ENCODE results near the gene AQP12A. TPM values are rescaled to one million over a fixed set of nuclear protein-coding genes. Genes with fewer than 3 reads are reported as not detected.

AQP12A gene
- total and polyA plus RNA-seq, 8 donors, result not detected

DNA sequence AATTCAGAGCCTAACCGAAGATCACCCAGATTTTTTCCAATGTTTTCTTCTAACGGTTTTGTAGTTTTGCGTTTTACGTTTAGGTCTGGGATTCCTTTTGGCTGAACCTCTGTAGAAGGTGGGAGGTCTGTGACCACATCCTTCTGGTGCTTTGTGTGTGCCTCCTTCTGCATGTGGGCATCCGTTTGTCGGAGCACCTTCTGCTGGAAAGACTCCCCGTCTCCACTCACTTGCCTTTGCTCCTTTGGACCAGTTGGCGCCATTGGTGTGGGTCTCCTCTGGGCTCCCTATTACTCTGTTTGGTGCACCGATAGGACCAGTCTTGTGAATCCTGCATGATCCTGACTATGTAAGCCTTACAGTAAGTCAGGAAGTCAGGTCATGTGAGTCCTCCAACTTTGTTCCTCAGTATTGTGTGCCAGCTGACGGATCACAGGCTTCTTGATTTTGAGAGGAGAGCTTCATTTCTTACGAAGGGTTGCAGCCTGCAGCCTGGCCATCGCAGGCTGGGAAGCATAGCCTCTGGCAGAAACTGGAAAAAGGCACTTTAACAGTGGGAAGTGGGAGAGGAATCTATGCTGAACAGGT is 13.6 kb downstream of the AQP12A start:
- no peak overlapping the region for H3K4me3 ChIP-seq
- no peak for DNase-seq
- no peak overlapping the region for H3K27ac ChIP-seq
- H3K27me3 ChIP-seq, result peaks cover 0 to 51% (median 0%) of the 10 kb centered on the region in 3 donors
- H3K36me3 ChIP-seq, result no peaks in the 10 kb centered on the region
- H3K4me1 ChIP-seq, result no peaks in the 10 kb centered on the region
- 62 to 81% (median 78%) methylated on average over 12 of the region's 12 CpGs for WGBS, 5 donors
- H3K9me3 ChIP-seq, result no peaks in the 10 kb centered on the region
- intact Hi-C loops (cut with DNase I; ENCODE audit: low total_unique reads), result loop anchor here (10.0 kb wide), 1 partner anchor 200 kb away; no protein-coding TSS in a partner anchor
- TF ChIP-seq EP300 (IDR thresholded peaks at IDR 0.05), result no peak
- TF ChIP-seq, protein P1, sequence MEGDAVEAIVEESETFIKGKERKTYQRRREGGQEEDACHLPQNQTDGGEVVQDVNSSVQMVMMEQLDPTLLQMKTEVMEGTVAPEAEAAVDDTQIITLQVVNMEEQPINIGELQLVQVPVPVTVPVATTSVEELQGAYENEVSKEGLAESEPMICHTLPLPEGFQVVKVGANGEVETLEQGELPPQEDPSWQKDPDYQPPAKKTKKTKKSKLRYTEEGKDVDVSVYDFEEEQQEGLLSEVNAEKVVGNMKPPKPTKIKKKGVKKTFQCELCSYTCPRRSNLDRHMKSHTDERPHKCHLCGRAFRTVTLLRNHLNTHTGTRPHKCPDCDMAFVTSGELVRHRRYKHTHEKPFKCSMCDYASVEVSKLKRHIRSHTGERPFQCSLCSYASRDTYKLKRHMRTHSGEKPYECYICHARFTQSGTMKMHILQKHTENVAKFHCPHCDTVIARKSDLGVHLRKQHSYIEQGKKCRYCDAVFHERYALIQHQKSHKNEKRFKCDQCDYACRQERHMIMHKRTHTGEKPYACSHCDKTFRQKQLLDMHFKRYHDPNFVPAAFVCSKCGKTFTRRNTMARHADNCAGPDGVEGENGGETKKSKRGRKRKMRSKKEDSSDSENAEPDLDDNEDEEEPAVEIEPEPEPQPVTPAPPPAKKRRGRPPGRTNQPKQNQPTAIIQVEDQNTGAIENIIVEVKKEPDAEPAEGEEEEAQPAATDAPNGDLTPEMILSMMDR (IDR thresholded peaks at IDR 0.05), result no peak
- TF ChIP-seq POLR2AphosphoS5 (IDR thresholded peaks at IDR 0.05), result no peak

DNA sequence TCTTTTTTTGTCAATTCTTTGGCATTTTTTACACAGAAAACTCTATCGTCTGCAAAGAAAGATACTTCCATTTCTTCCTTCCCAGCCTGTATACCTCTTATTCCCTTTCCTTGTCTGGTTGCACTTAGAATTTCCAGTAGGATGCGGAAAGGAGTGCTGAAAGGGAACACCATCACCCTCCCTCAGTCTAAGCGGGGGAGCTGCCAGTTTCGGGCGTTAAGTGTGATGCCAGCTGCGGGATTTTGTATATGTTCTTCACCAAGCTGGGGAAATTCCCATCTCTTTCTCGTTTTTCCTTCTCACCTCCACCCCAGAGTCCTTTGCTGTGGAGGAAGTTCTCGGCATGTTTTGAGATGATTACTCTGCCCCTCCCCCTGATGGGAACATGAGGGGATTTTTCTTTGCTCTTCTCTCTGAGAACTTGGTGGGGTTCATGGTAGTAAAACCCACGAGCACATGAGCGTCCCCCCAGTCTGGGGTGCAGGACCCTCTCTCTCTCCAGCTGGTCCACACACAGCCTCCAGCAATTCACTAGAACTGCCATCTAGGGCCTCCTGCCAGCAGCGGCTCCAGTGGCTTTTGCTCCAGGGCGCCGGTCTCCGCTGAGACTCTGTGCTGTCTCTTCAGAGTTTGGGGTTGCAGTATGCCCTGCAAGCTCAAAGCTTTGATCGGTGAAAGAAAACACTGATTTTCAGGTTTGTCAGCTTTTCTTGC is 15.5 kb downstream of the AQP12A start:
- 66 to 73% (median 69%) methylated on average over 13 to 15 of the region's 15 CpGs for WGBS, 5 donors

GRCh38 chr2:240707821-240708220 is 16.2 kb downstream of the AQP12A start:
- Histone ChIP-seq H3K9me3 (no peaks in the 10 kb centered on the region), H3K36me3 (no peaks in the 10 kb centered on the region), H3K27ac (no peak overlapping the region), H3K4me1 (no peaks in the 10 kb centered on the region), H3K27me3 (peaks cover 0 to 41% (median 0%) of the 10 kb centered on the region in 3 donors), H3K4me3 (no peak overlapping the region)
- intact Hi-C loops (cut with DNase I; ENCODE audit: low total_unique reads), result loop anchor here (10.0 kb wide), 1 partner anchor 203 kb away; no protein-coding TSS in a partner anchor
- no peak for TF ChIP-seq POLR2AphosphoS5 (IDR thresholded peaks at IDR 0.05)
- TF ChIP-seq POLR2A (IDR thresholded peaks at IDR 0.05), result no peak
- no peak for TF ChIP-seq EP300 (IDR thresholded peaks at IDR 0.05)
- TF ChIP-seq, protein P1 (IDR thresholded peaks at IDR 0.05), result no peak
- DNase-seq, result no peak
- WGBS, 5 donors, result 70 to 78% (median 74%) methylated on average over 10 of the region's 10 CpGs

More for the DNA sequence above, 15.5 kb downstream of the AQP12A start:
- DNase-seq, result no peak
- Histone ChIP-seq H3K9me3 (no peaks in the 10 kb centered on the region), H3K4me3 (no peak overlapping the region), H3K27me3 (peaks cover 0 to 47% (median 0%) of the 10 kb centered on the region in 3 donors), H3K27ac (no peak overlapping the region), H3K4me1 (no peaks in the 10 kb centered on the region), H3K36me3 (no peaks in the 10 kb centered on the region)
- intact Hi-C loops (cut with DNase I; ENCODE audit: low total_unique reads), result loop anchor here (10.0 kb wide), 1 partner anchor 202 kb away; no protein-coding TSS in a partner anchor
- no peak for TF ChIP-seq POLR2A (IDR thresholded peaks at IDR 0.05)
- TF ChIP-seq, protein P1 (IDR thresholded peaks at IDR 0.05), result no peak
- TF ChIP-seq EP300 (IDR thresholded peaks at IDR 0.05), result no peak
- no peak for TF ChIP-seq POLR2AphosphoS5 (IDR thresholded peaks at IDR 0.05)

DNA sequence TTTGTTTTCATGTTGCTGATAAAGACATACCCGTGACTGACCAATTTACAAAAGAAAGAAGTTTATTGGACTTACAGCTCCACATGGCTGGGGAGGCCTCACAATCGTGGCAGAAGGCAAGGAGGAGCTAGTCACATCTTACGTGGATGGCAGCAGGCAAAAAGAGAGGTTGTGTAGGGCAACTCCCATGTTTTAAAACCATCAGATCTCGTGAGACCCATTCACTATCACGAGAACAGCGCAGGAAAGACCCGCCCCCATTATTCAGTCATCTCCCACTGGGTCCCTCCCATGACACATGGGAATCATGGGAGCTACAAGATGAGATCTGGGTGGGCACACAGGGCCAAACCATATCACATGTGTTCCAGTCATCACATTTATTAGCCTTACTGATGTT is 16.8 kb downstream of the AQP12A start:
- Histone ChIP-seq H3K36me3 (no peaks in the 10 kb centered on the region), H3K9me3 (no peaks in the 10 kb centered on the region), H3K4me1 (no peaks in the 10 kb centered on the region), H3K27me3 (peaks cover 0 to 35% (median 0%) of the 10 kb centered on the region in 3 donors), H3K4me3 (no peak overlapping the region), H3K27ac (no peak overlapping the region)
- intact Hi-C loops (cut with DNase I; ENCODE audit: low total_unique reads), result loop anchor here (10.0 kb wide), 1 partner anchor 204 kb away; no protein-coding TSS in a partner anchor
- DNase-seq, result no peak
- no peak for TF ChIP-seq EP300 (IDR thresholded peaks at IDR 0.05)
- TF ChIP-seq, protein P1 (IDR thresholded peaks at IDR 0.05), result no peak
- no peak for TF ChIP-seq POLR2AphosphoS5 (IDR thresholded peaks at IDR 0.05)
- no peak for TF ChIP-seq POLR2A (IDR thresholded peaks at IDR 0.05)
- 61 to 75% (median 71%) methylated on average over 7 of the region's 7 CpGs for WGBS, 5 donors

Data from stomach (tissue), 9 donors.